Stomach (tissue), 9 donors: Measurements from ENCODE around the gene EXOC2. TPM values are rescaled to one million over a fixed set of nuclear protein-coding genes. Genes with fewer than 3 reads are reported as not detected.

ENCODE experiments used
- DNase-seq, 2 donors: peaks; one replicate each; pipeline versions ENCODE4 v3.0.0 to v3.0.0-alpha.2; 2013 to 2019
- H3K27ac ChIP-seq, 5 donors: fragments of 200-600 bp in 4 of 5; sonication (generic) in 4 of 5; one replicate each; pipeline ENCODE4 v1.5.1; 2013 to 2019; ENCODE audit warnings: mild to moderate bottlenecking in 1 of 5, moderate library complexity in 1 of 5
- H3K27me3 ChIP-seq, 3 donors: fragments of 200-600 bp; sonication (generic); one replicate each; pipeline ENCODE4 v1.5.1; 2017 to 2019; ENCODE audit warnings: mixed run types in 1 of 3
- H3K36me3 ChIP-seq, 4 donors: fragments of 200-600 bp; sonication (generic); 1 replicate in 3 of 4; 2 replicates in 1 of 4; pipeline ENCODE4 v1.5.1; 2016 to 2019
- H3K4me1 ChIP-seq, 4 donors: fragments of 200-600 bp; sonication (generic); one replicate each; pipeline ENCODE4 v1.5.1; 2016 to 2019
- H3K4me3 ChIP-seq, 4 donors: fragments of 200-600 bp; sonication (generic) in 3 of 4; one replicate each; pipeline ENCODE4 v1.5.1; 2016 to 2019; ENCODE audit warnings: mild to moderate bottlenecking in 1 of 4
- H3K9me3 ChIP-seq, 4 donors: fragments of 200-600 bp; sonication (generic); one replicate each; pipeline ENCODE4 v1.5.1; 2016 to 2019
- EP300 ChIP-seq: sonication (generic); formaldehyde crosslinking; IDR thresholded peaks from one replicate; pipeline ENCODE4 v1.6.1; 2017; ENCODE audit warnings: antibody characterized with exemption
- POLR2A ChIP-seq, 4 donors: fragments of 450-650 bp; IDR thresholded peaks; one replicate each; pipeline ENCODE4 v1.6.1; 2016; ENCODE audit warnings: antibody characterized with exemption in 4 of 4, control low read depth in 2 of 4, mild to moderate bottlenecking in 1 of 4, moderate library complexity in 1 of 4
- POLR2AphosphoS5 ChIP-seq, 3 donors: sonication (generic); formaldehyde crosslinking; IDR thresholded peaks; one replicate each; pipeline ENCODE4 v1.6.1; 2016; ENCODE audit warnings: antibody characterized with exemption in 3 of 3
- WGBS, 5 donors: extraction: QIAGEN DNeasy Blood & Tissue Kit in 3 of 5; methylation state at CpG; one replicate each; pipeline versions ENCODE4 v1.1.5 to v1.1.7; 2013 to 2018; 5-methylcytosine and 5-hydroxymethylcytosine counted together
- intact Hi-C: fragments of 100-400 bp; cut with DNase I; formaldehyde crosslinking; loops from one replicate; pipeline ENCODE4 v1.15.1; 2023; ENCODE audit warnings: low total_unique reads
- polyA plus RNA-seq, 3 donors: library from polyadenylated mRNA; stranded (reverse); fragments of 200-250 nt; gene quantifications; one replicate each; pipeline ENCODE4 v1.2.3, GENCODE V29; 2013
- total RNA-seq, 5 donors: library from RNA; depleted of rRNA; stranded (reverse); fragments of >200 nt; gene quantifications; one replicate each; pipeline versions ENCODE4 v1.1.0 to v1.2.3, GENCODE V29; 2014 to 2016
- TF ChIP-seq, protein P1 (sequence below), 7 experiments: fragments of 450-650 bp in 4 of 7; fragments of 200-600 bp in 3 of 7; sonication (generic) in 3 of 7; IDR thresholded peaks; one replicate each; pipeline ENCODE4 v1.5.1; 2016 to 2019; ENCODE audit warnings: antibody characterized with exemption in 7 of 7, control low read depth in 2 of 7, mild to moderate bottlenecking in 1 of 7
- donor health status: healthy with polysubstance abuse.
- donor health status: Bipolar disorder and iron deficiency.
- donor health status: healthy.

EXOC2 gene
- total and polyA plus RNA-seq, 8 donors = 5.3 to 39.7 (median 13.8) TPM

DNA sequence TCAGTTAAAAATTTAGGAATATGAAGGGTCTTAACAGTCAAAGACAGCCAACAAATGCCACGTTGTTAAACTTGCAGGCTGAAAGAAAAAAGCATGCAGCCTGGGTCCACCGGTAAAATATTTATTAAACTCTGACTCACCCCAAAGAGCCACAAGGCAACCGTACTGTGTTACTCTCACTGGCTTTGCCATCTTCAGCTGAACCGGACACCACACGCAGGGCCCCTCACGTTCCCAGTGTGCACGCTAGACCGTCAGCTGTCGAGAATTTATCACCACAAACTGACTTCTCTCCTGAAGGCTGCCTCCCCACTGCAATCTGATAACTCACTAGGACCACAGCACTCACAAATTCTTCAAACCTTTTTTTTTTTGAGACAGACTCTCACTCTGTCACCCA is 66.7 kb downstream of the EXOC2 start:
- H3K27ac ChIP-seq = no peak overlapping the region
- H3K9me3 ChIP-seq = no peaks in the 10 kb centered on the region
- H3K36me3 ChIP-seq = peaks cover 0 to 30% (median 15%) of the 10 kb centered on the region in 4 donors
- 76 to 89% (median 81%) methylated on average over 9 of the region's 9 CpGs for WGBS, 5 donors
- TF ChIP-seq, protein P1, sequence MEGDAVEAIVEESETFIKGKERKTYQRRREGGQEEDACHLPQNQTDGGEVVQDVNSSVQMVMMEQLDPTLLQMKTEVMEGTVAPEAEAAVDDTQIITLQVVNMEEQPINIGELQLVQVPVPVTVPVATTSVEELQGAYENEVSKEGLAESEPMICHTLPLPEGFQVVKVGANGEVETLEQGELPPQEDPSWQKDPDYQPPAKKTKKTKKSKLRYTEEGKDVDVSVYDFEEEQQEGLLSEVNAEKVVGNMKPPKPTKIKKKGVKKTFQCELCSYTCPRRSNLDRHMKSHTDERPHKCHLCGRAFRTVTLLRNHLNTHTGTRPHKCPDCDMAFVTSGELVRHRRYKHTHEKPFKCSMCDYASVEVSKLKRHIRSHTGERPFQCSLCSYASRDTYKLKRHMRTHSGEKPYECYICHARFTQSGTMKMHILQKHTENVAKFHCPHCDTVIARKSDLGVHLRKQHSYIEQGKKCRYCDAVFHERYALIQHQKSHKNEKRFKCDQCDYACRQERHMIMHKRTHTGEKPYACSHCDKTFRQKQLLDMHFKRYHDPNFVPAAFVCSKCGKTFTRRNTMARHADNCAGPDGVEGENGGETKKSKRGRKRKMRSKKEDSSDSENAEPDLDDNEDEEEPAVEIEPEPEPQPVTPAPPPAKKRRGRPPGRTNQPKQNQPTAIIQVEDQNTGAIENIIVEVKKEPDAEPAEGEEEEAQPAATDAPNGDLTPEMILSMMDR (IDR thresholded peaks at IDR 0.05) = no peak
- TF ChIP-seq POLR2AphosphoS5 (IDR thresholded peaks at IDR 0.05) (no peak), POLR2A (IDR thresholded peaks at IDR 0.05) (no peak), EP300 (no peak)
- DNase-seq = no peak
- intact Hi-C loops = no loop called here
- H3K4me3 ChIP-seq = no peak overlapping the region
- no peaks in the 10 kb centered on the region for H3K4me1 ChIP-seq
- no peaks in the 10 kb centered on the region for H3K27me3 ChIP-seq

DNA sequence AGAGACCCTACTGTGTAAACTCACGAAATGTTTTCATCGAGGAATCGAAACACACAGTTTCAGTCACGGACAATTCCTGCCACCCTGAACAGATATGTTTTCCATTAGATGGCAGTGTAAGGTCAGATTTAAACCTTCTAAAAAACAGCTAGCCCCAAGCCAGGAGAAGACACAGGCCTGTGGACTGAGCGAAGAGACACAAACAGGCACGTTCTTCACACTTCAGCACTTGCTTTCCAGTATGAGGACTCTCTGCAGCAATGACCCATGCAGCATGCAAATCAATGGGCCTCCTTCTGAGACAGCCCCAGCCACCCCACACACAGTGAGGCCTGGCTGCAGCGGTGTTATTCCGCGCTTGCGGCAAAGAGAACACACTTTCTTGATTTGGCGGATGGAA is 68.0 kb downstream of the EXOC2 start:
- Histone ChIP-seq H3K27ac (peak overlapping the region in 1 of 5 donors; percentile 14), H3K36me3 (peaks cover 0 to 29% (median 14%) of the 10 kb centered on the region in 4 donors), H3K9me3 (no peaks in the 10 kb centered on the region), H3K27me3 (no peaks in the 10 kb centered on the region), H3K4me1 (no peaks in the 10 kb centered on the region), H3K4me3 (no peak overlapping the region)
- TF ChIP-seq, protein P1 (IDR thresholded peaks at IDR 0.05) = no peak
- TF ChIP-seq POLR2AphosphoS5 (IDR thresholded peaks at IDR 0.05) (no peak), EP300 (no peak), POLR2A (IDR thresholded peaks at IDR 0.05) (no peak)
- DNase-seq = peak in 1 of 2 donors; percentile 54
- 79 to 90% (median 85%) methylated on average over 11 of the region's 11 CpGs for WGBS, 5 donors
- intact Hi-C loops = no loop called here

DNA sequence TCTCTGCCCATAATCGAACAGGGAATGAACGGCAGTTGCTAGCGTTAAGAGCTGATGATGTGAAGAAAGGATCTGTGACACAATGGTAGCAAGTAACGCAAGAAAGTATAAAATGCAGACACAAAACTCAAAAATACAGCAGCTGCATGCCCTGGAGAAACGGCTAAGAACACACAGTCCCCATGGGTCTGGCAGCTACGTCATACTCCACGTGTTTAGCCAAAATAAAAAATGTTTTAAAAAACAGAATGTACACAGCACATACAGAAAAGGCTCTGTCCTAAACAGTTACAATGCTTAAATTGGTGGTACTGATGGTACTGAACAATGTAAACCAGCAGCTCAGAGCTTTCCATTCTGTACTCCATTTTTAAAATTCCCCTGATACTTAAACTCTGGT is 70.5 kb downstream of the EXOC2 start:
- H3K4me3 ChIP-seq = no peak overlapping the region
- no peak for DNase-seq
- 78 to 91% (median 90%) methylated on average over 7 of the region's 7 CpGs for WGBS, 5 donors
- H3K4me1 ChIP-seq = no peaks in the 10 kb centered on the region
- no peaks in the 10 kb centered on the region for H3K27me3 ChIP-seq
- H3K27ac ChIP-seq = no peak overlapping the region
- intact Hi-C loops = no loop called here
- no peaks in the 10 kb centered on the region for H3K9me3 ChIP-seq
- TF ChIP-seq POLR2AphosphoS5 (IDR thresholded peaks at IDR 0.05) (no peak), POLR2A (IDR thresholded peaks at IDR 0.05) (no peak), EP300 (no peak)
- TF ChIP-seq, protein P1 (IDR thresholded peaks at IDR 0.05) = no peak
- peaks cover 0 to 39% (median 22%) of the 10 kb centered on the region in 4 donors for H3K36me3 ChIP-seq

DNA sequence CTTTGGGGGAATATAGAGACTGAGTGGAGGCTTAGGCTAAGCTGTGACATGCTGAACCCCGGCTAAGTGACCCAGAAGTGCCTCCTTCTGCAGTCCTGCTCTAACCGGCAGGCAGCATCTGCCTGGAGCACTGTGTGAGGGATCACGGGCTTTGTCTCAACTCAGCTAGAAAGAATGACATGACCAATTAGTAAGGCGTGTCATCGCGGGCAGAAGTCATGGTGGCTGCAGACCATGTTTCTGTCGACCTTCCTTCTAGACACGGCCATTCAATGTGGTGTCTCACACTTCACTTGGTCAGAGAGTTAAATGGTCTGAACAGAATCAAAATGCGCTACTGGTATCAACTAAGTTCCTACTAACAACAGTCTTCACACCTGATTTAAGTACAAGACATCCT is 71.0 kb downstream of the EXOC2 start:
- no peaks in the 10 kb centered on the region for H3K4me1 ChIP-seq
- H3K4me3 ChIP-seq = no peak overlapping the region
- 88 to 95% (median 93%) methylated on average over 8 to 9 of the region's 9 CpGs for WGBS, 5 donors
- TF ChIP-seq POLR2AphosphoS5 (IDR thresholded peaks at IDR 0.05) = no peak
- H3K27me3 ChIP-seq = no peaks in the 10 kb centered on the region
- H3K9me3 ChIP-seq = no peaks in the 10 kb centered on the region
- no peak for DNase-seq
- no peak overlapping the region for H3K27ac ChIP-seq
- H3K36me3 ChIP-seq = peaks cover 0 to 44% (median 27%) of the 10 kb centered on the region in 4 donors
- intact Hi-C loops = no loop called here

DNA sequence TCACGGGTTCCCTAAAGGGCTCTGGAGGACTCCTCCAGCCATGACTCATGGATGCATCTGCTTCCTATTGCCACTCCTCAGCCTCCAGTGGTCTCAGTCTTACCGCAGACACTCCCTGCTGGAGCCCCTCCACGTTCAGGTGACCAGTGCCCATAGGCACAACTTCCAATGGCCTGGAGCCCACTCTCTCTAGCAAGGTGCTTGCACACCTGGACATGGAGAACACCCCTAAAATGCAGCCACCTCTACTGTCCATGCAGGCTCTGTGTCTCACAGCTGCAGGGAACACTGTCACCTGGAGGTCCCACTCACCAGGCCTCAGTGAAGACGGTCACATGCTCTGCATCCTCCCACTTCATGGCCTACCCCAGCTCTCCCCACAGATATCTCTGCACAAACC is 72.0 kb downstream of the EXOC2 start:
- WGBS, 5 donors = 92 to 99% (median 95%) methylated on average over 3 to 4 of the region's 4 CpGs
- Histone ChIP-seq H3K27ac (no peak overlapping the region), H3K4me1 (no peaks in the 10 kb centered on the region), H3K4me3 (no peak overlapping the region), H3K36me3 (peaks cover 0 to 52% (median 35%) of the 10 kb centered on the region in 4 donors), H3K9me3 (no peaks in the 10 kb centered on the region), H3K27me3 (no peaks in the 10 kb centered on the region)
- TF ChIP-seq POLR2A (IDR thresholded peaks at IDR 0.05) (no peak), EP300 (no peak), POLR2AphosphoS5 (IDR thresholded peaks at IDR 0.05) (no peak)
- TF ChIP-seq, protein P1 (IDR thresholded peaks at IDR 0.05) = no peak
- no peak for DNase-seq
- intact Hi-C loops = no loop called here
